Tongue (tissue), 2 donors: Measurements from ENCODE around the gene EXD3. TPM values are rescaled to one million over a fixed set of nuclear protein-coding genes. Genes with fewer than 3 reads are reported as not detected.

Experiments used
- DNase-seq: peaks from one replicate; pipeline ENCODE4 v3.0.0-alpha.2; 2015
- total RNA-seq: library from RNA; depleted of rRNA; stranded (reverse); fragments of >200 nt; gene quantifications from one replicate; pipeline ENCODE4 v1.2.3, GENCODE V29; 2014

EXD3 gene
- total RNA-seq, 1 donor from 2014 or later: 19.9 TPM

DNA sequence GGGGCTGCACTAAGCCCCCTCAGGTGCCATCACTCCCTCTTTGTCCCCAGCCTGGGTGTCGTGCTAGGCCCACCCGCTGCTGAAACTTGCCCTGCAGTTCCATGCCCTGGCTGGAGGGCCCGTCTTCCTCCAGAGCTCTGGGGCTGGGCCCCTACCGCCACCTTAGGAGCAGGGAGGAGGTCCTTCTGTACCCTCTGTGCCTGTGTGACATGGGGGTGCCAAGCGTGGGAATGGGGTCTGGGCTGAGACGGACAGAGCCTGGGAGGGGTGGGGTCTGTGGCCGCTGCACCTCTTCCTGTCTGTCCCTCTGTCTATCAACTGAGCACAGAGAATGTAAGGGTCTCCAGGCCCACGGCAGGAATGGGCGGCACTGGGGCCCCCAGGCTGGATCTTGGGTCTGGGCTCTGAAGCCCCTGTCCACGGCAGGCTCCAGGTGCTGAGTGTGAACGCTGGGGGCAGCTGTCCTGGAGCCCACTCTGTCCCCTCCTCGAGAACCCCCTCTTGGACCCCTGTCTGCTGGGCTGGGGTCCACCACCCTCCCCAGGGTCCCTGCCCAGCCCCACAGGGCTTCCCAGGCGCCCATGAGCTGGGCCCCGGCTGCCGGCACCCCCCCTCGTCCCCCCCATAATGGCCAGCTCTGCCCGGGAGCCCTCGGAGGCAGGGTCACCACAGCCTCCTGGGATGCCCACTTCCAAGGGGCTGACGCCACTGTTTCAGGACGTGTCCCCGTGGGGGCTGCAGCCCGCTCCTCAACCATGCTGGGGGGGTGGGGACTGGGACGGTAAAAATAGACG is 105.0 kb downstream of the EXD3 start:
- no peak for DNase-seq

DNA sequence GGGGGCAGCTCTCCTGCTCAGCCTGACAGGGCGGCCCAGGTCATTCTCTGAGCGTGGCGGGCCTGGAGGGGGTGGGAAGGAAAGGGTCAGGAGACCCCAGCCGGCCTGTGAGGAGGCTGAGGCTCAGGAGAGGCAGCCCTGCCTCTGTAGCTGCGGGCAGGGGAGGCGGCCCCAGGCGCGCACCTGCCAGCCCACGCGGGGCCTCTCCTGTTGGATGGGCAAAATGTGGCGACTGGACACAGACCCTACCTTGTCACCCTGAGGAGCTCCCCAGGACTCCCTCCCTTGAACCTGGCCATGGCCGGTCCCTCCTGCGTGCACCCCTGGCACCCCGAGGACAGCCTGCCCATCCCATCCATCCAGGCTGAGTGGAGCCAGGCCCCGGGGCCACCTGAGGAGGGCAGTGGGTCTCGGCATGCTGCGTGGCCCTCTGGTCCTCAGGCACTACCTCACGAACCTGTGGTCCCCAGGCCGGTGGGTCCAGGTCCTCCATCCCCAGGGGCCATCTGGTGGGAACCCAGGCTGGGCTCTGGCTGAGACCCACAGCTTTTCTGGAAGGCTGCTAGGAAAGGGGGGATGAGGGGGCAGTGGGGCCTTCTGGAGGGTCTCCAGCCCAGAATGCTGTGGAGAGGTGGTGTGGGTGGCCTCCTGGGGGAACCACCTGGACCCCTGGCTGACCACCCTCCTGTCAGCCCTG is 105.8 kb downstream of the EXD3 start:
- DNase-seq: no peak

DNA sequence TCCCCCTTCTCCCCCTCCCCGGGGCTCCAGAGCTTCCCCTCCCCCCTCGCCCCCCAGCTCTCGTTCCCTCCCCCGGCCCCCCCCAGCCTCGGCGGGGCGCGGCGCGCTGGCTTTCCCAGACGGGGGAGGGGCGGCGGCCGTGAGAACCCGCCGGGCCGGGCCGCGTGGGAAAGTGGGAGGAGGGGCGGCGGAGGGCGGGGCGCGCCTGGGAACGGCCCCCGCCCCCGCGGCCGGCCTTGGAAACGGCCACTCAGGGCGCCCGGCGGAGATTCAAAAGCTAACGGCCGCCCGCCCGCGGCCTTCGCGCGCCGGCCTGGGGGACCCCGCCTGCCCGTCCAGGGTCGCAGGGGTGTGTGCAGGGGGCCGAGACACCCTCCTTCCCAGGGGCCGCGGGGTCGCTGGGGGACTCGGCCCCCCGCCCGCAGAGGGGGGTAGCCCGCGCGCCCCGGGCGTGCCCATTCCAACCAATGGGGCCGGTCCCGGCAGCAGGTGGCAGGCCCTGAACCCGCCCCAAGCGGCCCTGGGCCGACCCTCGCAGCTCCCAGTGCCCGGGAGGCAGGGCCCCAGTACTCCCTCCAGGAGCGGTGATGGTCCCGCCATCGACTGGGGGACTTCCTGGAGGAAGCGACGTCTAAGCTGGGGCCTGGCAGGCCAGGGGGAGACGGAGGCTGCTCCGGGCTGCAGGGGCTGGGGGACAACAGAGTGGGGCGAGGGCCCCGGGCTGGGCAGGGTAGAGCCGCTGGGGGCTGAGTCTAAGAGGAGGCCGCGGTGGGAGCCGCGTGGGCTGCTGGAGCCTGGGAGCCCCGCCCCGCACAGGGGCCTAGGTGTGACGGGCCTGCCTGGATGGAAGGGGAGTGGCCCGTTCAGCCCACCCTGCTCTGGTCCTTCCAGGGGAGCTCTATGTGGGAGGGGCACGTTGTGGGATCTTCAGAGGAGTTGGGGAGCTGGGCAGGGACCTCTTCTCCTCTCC is 106.7 kb downstream of the EXD3 start:
- peak; percentile 74 for DNase-seq

DNA sequence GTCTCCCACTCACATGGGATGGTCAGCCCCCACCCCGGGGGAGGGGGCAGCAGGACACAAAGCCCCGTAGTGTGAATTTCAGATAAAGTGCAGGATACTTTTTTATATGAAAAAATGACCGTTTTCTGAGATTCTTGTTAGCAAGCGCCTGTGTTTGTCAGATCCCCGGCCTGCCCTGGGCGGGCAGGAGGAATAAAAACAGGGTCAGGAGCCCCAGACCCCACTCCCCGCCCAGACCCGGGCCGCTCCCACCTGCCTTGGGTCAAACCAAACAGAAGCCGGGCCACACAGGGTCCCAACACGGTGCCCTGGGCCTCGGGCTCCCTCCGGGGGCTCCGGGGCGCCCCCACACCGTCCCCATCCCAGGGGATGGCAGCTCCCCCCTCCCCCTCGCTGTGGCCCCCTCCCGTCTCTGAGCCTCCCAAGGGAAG is 107.4 kb downstream of the EXD3 start:
- DNase-seq: no peak

DNA sequence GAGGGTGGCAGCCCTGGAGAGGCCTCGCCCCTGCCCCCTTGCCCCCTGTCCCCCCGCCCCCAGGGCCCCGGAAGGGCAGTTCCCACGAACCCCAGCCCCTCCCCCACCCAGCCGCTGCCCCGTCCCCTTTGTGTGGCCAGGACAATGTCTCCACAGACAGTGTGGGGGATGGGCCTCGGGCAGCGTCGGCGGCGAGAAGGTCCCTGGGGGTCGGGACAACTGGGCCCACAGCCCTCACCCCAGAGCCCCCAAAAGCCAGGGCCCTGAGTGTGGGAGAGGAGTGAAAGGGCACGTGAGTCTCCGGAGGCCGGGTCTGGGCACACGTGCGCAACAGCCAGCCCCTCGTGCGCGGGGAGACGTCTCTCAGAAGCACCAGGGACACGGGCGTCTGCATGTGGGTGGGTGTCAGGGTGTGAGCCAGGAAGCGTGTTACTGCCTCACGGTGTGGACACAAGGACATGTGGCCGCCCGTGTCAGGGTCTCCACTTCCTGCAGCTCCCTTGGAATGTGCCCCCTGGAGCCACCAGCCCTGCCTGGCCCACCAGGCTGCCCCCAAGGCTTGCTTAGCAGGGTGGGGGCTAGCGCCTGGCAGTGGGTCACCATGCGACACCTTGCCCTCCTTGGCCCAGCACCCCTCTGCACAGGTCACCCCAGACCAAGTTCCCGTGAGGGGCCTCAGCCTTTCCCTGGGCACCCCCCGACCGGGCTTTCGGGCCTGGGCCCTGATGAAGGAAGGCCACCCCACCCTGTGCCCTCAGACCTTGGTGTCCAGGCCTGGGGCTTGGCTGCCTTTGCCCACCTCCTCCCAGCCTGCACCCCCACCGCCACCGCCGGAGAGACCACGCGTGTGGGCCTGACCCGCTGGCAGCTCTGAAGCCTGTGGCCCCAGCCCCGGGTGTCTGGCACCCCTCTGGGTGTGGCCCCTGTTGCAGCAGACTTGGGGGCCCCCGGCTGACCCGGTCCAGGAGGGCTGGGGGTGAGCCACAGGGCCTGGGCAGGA is 108.1 kb downstream of the EXD3 start:
- DNase-seq: no peak

DNA sequence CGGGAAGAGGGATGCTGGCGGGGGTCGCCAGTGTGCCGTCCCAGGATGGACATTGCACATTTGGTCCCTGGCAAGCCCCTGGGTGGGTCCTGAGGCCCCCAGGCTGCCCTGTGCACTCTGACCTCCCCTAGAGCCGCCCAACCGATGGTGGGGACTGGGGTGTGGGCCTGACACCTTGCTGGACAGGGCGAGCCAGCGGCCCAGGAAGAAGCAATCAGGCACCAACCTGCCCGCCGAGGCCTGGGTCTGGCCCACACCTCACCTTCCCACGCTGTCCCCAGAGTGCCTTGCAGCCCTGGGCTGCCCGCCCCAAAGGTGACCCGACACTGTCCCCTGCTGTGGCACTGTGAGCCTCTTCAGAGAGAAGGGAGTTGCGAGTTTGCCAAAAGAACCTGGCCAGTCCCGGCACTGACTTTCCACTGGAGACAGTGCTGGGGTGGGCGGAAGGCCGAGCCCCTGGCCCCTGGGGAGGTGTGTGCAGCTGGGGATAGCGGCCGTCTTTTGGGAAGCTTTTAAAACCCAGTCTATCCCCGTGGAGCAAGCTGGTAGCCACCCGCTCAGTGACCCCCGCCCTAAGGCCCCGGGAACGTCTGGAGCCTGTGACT is 108.9 kb downstream of the EXD3 start:
- DNase-seq: no peak

DNA sequence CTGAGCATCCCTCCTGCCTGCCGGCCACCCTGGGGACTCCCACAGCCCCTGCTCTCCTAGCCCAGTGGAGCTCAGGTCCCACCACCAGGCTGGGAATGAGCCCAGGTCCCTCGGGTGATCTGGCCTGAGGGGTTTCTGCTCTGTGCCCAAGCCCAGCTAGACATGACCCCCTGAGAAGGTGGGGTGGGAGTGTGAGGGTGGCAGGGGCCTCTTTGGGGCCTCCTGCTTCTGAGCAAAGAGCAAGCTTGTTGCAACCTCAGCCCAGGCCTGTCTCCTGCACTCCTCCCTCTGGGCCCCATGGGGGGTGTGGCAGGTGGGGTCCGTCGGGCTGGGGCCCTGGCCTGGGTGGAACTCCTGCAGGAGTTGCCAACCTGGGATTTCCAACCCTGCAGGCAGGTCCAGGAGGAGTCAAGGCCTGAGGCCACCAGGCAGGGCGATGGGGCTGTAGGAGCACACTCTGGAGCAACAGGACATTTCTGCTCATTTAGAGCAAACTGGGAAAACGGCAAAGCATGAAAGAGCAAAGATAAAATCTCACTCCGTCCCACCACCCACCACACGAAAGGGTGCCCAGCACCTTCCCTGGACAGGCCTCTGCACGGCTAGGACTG is 109.5 kb downstream of the EXD3 start:
- DNase-seq: no peak

DNA sequence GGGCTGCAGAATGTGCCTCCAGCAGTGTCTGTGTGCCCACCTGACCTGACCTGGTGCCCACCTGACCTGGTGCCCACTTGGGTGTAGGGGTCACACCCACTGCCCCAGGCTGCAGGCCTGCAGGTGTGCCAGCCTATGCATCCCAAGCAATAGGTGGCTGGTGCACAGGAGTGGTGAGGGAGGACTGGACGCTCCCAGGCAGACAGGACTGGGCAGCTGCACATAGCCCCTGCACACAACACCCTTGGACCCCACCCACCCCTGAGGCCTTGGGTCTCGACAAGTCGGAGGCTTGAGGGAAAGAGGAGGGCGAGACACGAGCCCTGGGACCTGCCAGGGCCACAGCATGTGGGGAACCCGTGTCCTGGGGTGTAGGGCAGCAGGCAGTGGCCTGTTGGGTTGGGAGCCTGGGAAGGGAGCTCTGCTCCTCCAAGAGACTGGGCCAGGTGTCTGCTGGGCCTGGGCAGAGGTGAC is 110.1 kb downstream of the EXD3 start:
- DNase-seq: no peak

DNA sequence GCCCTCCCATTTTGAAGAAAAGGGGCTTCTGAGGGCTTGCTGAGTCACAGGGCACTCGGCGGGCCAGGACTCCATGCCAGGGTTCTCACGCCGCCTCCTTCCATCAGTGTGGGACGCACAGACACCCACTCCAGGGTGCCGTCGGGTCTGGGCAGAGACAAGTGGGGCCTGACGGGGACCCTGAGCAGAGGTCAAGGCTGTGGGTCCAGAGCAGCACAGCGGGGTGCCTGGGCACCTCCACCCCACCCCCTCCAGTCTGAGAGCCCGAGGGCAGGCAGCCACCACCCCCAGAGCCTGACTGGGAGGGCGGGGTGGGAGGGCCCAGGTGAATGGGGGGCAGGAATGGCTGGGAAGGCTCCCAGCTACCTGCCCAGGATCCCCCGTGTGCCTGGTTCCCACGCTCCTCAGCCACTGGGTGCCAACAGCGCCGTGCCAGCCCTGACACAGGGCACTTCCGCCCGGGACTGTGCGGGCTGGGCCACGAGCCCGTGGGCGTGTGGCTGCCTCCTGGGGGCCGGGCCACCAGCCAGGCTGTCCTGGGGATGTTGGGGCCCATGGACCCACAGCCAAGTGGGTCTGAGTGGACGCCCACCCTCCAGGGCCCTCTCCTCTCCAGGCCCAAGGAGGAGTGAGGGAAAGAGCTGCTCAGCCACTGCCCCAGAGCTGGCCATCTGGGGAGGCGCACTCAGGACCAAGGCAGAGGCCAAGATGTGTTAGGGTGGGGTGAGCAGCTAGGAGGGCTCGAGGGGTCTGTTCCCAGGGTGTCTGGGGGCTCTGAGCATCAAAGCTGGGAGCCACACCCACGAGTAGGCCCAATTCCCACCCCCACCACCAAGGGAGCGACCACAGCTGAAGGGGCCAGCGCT is 110.7 kb downstream of the EXD3 start:
- DNase-seq: no peak

DNA sequence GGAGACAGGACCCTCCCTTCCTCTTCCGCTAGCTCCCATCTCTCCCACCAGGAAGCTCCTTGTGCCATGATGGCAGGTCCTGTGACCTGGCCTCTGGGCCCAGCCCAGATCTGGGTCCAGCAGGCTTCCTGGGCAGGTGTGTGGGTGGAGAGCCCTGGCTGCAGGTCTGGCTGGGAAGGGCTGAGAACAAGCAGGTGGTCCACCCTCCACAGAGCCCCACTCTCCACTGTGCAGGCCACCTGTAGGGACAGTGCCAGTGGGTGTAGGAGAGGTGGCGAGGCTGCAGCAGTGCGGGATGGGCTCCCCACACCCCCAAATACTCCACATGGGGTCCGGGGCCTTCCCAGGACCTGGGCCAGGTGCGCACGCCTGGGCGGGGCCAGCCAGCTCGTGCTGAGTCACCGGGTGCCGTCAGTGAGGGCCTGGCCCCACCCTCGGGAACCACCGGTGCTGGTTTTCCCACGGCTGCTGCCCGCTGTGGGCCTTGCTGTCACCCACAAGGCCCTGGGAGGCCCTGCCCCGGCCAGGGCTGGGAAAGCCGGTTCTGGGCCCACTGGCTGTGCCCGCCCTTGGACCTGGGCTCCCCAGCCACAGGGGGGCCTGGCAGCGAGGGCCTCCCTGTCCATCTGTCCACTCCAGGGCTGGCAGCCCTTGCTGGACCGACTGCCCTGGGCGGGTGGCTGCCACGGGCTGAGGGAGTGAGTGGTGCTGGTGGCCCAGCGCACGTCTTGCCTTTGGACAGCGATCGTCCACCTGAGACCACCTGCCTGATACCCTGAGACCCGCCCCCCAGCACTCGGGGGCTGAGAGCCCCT is 111.6 kb downstream of the EXD3 start:
- no peak for DNase-seq

DNA sequence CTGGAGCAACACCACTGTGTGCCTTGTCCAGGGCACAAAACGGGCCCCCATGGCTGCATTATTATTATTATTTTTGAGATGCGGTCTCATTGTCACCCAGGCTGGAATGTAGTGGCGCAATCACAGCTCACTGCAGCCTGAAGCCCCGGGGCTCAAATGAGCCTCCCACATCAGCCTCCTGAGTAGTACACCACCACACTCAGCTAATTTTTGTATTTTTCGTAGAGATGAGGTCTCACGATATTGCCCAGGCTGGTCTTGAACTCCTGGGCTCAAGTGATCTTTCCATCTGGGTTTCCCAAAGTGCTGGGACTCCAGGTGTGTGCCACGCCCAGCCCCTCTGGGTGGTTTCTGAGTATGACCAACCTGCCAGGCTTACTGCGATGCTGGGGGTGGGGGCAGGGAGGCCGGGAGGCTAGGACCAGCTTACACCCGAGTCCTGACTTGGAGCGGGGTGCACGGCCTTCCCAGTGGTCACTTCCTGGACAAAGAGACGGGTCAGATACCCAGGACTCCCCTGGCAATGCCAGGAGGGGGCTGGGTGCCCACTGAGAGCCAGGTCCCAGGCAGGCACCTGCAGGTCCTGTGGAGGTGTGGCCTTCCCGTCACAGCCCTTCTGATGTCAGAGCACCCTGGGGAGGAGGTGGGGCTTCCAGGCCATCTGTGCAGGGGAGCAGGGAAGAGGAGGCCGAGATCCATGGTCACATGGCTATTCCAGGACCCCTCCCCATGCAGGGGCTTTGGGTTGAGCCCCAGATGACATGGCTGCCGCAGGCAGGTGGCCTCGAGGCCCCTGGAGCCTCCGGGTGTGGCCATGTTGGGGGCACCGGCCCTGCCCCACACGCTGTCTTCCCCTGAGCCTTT is 112.5 kb downstream of the EXD3 start:
- no peak for DNase-seq

DNA sequence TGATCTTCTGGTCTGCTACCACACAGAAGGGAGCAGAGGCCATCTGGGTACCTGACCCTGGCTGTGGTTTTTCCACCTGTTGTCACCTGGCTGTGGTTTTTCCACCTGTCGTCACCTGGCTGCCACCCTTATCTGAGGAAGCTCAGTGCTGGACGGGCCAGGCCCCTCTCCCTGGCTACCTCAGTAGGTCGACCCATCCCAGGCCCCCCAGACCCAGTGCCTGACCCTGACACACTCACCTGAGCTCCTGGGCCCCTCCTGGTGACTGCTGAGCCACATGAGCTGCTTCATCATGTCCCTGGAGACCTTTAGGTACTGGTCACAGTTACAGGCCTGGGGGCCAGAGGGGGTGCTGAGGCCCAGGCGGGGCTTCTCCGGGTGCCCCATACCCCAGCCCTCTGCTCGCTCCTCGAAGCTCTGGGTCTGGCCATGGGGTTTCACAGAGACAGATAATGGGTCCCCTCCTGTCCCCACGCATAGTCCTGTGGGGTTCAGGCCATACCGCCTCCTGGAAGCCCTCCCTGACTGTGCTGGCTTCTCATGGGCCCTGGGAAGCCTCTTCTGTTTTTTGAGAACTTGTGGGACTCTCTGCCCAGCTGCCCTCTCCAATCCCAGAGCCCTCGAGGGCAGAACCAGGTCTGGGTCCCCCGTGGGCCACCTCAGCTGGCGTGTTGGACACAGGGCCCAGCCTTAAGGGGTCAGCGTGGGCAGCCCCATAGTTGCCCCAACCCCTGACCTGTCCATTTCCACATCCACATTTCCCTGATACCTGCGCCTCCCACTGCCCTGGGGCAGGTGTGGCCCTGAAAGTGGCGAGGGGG is 113.4 kb downstream of the EXD3 start:
- no peak for DNase-seq

DNA sequence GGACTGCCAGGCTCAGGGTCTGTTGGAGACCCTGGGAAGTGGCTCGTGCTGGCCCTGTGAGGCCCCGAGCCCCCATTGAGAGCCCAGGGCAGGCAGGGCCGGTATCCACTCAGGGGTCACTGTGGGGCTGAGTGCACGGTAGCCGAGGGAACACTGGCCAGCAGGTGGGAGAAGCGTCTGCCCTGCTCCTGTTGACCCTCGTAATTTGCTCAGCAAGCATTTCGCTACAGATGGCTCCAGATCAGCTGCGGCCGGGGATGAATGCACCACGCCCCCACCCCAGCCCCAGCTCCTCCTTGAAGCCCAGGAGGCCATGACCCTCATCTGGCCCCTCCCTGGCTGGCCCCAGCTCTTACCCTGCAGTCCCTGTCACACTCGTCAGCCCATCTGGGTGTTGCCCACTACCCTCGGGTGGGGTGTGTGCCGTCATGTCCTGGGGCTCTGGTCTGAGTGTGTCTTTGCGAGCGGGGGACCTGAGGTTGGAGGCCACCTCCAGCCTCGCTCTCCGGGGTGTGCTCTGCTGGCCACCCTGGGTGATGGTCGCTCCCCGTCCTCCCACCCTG is 114.8 kb downstream of the EXD3 start:
- DNase-seq: no peak

DNA sequence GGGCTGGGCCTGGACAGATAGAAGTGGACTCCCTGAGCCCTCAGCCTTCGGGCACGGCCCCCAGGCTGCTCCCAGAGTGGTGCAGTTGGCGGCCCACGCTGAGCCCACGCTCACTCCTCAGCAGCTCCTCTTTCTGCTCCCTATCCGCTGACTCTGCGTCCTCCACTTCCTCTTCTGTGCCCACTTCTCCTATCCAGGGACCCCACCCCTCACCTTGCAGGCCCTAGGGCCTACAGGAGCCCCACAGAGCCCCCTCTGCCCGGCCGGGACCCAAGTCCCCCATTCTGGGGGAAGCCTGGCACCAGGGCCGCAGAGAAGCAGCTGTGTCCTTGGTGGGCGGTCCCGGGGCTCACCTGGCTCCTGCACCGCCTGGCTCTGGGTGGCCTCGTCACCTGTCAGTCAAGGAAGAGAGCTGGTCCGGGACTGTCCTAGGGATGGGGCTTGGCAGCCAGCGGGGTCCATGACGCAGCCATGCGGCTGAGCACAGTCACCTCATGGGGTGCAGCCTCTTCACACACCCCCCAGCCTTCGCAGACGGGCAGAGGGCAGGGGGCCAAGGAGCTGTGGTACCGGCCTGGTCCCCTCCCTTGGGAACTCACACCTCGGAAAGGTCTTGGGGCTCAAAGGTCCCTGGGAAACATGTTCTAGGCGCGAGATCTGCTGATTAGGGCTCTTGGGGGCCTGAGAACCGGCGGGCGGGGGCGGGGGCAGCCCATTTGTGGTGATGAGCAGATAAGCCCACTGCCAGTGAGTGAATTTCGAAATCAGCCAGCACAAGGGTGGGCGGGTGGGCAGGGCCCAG is 115.5 kb downstream of the EXD3 start:
- DNase-seq: no peak

DNA sequence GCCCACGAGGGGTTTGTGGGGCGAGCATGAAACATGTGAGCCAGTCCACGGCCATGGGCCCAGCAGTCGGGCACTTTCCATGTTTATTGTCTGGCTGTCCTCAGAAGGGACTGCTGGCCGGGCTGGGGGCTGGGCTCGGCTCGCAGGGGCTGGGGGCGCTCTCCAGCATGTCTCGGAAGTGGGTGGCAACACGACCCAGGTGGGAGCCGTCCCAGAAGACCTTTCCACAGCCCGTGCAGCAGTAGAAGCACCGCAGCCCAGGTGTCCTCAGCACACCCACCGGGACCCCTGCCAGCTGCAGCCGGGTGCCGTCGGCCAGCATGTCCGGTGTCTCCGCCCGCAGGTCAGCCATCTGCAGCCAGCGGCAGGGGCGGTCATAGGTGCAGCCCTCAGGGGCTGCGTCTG is 116.1 kb downstream of the EXD3 start:
- no peak for DNase-seq
